ENCODE data around the gene GADL1. TPM values are rescaled to one million over a fixed set of nuclear protein-coding genes. Genes with fewer than 3 reads are reported as not detected.

GADL1 gene
- polyA plus RNA-seq, 1 donor (not counting 4 experiments of a cell fraction or from before 2014, with no cell fraction given): not detected

DNA sequence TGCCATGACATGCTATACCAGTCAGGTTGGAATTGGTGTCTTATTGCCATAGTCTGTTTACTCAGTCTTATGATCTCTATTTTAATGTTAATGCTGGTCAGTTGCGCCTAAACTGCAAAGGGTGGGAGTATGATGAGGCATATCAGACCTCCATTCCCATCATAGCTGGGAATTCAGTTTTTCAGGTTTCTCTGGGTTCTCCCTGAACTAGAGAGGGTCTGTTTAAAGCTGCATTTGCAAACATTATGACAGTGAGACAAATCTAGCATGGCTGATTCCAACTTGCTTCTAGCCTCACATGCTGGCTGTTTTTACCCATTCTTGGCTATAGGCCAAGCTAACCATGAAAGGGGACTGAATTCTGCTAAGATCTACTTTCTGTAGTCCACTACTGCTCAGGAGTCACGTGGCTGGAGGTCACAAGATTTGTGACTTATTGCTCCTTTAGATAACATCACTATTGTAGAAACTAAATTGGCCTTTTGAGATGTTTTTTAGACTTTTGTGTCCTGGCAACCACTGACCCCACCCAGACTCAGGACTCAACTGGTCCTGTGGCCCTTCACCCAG lies 191.5 kb downstream of the GADL1 start:
- TF ChIP-seq, protein P1, sequence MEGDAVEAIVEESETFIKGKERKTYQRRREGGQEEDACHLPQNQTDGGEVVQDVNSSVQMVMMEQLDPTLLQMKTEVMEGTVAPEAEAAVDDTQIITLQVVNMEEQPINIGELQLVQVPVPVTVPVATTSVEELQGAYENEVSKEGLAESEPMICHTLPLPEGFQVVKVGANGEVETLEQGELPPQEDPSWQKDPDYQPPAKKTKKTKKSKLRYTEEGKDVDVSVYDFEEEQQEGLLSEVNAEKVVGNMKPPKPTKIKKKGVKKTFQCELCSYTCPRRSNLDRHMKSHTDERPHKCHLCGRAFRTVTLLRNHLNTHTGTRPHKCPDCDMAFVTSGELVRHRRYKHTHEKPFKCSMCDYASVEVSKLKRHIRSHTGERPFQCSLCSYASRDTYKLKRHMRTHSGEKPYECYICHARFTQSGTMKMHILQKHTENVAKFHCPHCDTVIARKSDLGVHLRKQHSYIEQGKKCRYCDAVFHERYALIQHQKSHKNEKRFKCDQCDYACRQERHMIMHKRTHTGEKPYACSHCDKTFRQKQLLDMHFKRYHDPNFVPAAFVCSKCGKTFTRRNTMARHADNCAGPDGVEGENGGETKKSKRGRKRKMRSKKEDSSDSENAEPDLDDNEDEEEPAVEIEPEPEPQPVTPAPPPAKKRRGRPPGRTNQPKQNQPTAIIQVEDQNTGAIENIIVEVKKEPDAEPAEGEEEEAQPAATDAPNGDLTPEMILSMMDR (optimal IDR thresholded peaks at IDR 0.05 in 1 of 3, IDR thresholded peaks at IDR 0.05 in 1 of 3, conservative IDR thresholded peaks at IDR 0.05 in 1 of 3; ENCODE audit: extremely low read depth in 1 of 3, insufficient read depth in 2 of 3, low read length in 3 of 3): no peak
- TF ChIP-seq EZH2 (IDR thresholded peaks at IDR 0.05; ENCODE audit: low read length): no peak
- dilution Hi-C loops (cut with MboI; ENCODE audit: extremely low pct_ligation_motif_present, low sequenced_read_pairs): no loop called here
- FAIRE-seq: peak; percentile 36

DNA sequence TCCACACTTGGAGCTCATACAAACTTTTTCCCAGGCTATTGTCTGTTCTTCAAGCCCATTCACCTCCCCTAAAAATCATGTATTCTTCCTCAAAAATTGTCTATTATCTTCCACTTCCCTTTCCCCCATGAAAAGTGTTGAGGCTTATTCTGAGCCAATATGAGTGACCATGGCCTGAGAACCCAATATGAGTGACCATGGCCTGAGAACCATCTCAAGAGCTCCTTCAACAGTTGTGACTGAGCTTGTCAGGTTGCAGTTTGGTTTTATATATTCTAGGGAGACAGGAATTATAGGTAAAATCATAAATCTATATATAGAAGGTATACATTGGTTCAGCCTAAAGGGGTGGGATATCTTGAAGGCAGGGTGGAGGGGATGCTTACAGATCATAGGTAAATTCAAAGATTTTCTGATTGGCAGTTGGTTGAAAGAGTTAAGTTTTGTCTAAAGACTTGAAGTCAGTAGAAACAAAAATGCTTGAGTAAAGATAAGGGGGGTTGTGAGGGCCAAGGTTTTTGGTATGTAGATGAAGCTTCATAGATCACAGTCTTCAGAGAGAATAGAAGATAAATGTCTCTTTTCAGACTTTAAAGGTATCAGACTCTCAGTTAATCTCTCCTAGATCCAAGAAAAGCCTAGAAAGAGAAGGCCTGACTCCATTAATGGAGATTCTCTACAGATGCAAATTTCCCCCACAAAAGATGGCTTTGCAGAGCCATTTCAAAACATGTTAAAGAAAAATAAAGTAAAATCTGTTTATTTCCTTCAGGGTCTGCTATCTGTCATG lies 192.2 kb downstream of the GADL1 start:
- Histone ChIP-seq H3K9ac (ENCODE audit: control insufficient read depth, extremely low read depth, insufficient read depth, low read length) (no peak overlapping the region), H2AFZ (ENCODE audit: control insufficient read depth, low read length) (no peak overlapping the region), H3K27ac (ENCODE audit: control insufficient read depth, insufficient read depth, low read length) (no peak overlapping the region), H3K9me1 (ENCODE audit: control insufficient read depth, extremely low read depth, insufficient read depth, low read length) (no peaks in the 10 kb centered on the region), H3K27me3 (ENCODE audit: control insufficient read depth, extremely low read depth, insufficient read depth, low read length) (no peaks in the 10 kb centered on the region), H3K36me3 (ENCODE audit: control insufficient read depth in 2 of 2, extremely low read depth in 1 of 2, insufficient read depth in 2 of 2, low read length in 2 of 2) (peaks cover 0 to 2% of the 10 kb centered on the region in 2 experiments), H3K79me2 (ENCODE audit: control insufficient read depth, insufficient read depth, low read length) (no peaks in the 10 kb centered on the region), H3K9me3 (ENCODE audit: control insufficient read depth, low read depth, low read length) (no peaks in the 10 kb centered on the region), H3K4me3 (ENCODE audit: control insufficient read depth in 2 of 3, extremely low read depth in 1 of 3, insufficient read depth in 2 of 3, low read depth in 1 of 3, low read length in 3 of 3) (no peak overlapping the region), H3K4me1 (ENCODE audit: control insufficient read depth, extremely low read depth, insufficient read depth, low read length) (peaks cover 4% of the 10 kb centered on the region), H3K4me2 (ENCODE audit: control insufficient read depth, extremely low read depth, insufficient read depth, low read depth, low read length) (no peak overlapping the region), H4K20me1 (ENCODE audit: control insufficient read depth, extremely low read depth, insufficient read depth, low read length) (no peaks in the 10 kb centered on the region)
- DNase-seq (ENCODE audit: low read depth, low spot score): no peak
- no peak for FAIRE-seq
- TF ChIP-seq, protein P1 (optimal IDR thresholded peaks at IDR 0.05 in 1 of 3, IDR thresholded peaks at IDR 0.05 in 1 of 3, conservative IDR thresholded peaks at IDR 0.05 in 1 of 3; ENCODE audit: extremely low read depth in 1 of 3, insufficient read depth in 2 of 3, low read length in 3 of 3): no peak
- TF ChIP-seq EZH2 (IDR thresholded peaks at IDR 0.05; ENCODE audit: low read length): no peak
- dilution Hi-C loops (cut with MboI; ENCODE audit: extremely low pct_ligation_motif_present, low sequenced_read_pairs): no loop called here

More for the DNA sequence above, 191.5 kb downstream of the GADL1 start:
- Histone ChIP-seq H3K27me3 (ENCODE audit: control insufficient read depth, extremely low read depth, insufficient read depth, low read length) (no peaks in the 10 kb centered on the region), H3K9me3 (ENCODE audit: control insufficient read depth, low read depth, low read length) (no peaks in the 10 kb centered on the region), H3K4me2 (ENCODE audit: control insufficient read depth, extremely low read depth, insufficient read depth, low read depth, low read length) (no peak overlapping the region), H4K20me1 (ENCODE audit: control insufficient read depth, extremely low read depth, insufficient read depth, low read length) (no peaks in the 10 kb centered on the region), H2AFZ (ENCODE audit: control insufficient read depth, low read length) (no peak overlapping the region), H3K9me1 (ENCODE audit: control insufficient read depth, extremely low read depth, insufficient read depth, low read length) (no peaks in the 10 kb centered on the region), H3K36me3 (ENCODE audit: control insufficient read depth in 2 of 2, extremely low read depth in 1 of 2, insufficient read depth in 2 of 2, low read length in 2 of 2) (peaks cover 0 to 2% of the 10 kb centered on the region in 2 experiments), H3K4me3 (ENCODE audit: control insufficient read depth in 2 of 3, extremely low read depth in 1 of 3, insufficient read depth in 2 of 3, low read depth in 1 of 3, low read length in 3 of 3) (no peak overlapping the region), H3K79me2 (ENCODE audit: control insufficient read depth, insufficient read depth, low read length) (no peaks in the 10 kb centered on the region), H3K27ac (ENCODE audit: control insufficient read depth, insufficient read depth, low read length) (no peak overlapping the region), H3K4me1 (ENCODE audit: control insufficient read depth, extremely low read depth, insufficient read depth, low read length) (peaks cover 4% of the 10 kb centered on the region), H3K9ac (ENCODE audit: control insufficient read depth, extremely low read depth, insufficient read depth, low read length) (no peak overlapping the region)
- DNase-seq (ENCODE audit: low read depth, low spot score): no peak
